ENCODE measurements around the gene BRCA1.

BRCA1 gene

GRCh38 chr17:43090022-43090421, 35.1 kb downstream of the BRCA1 start:
- Histone ChIP-seq H4K20me1 (ENCODE audit: insufficient read depth, low read length) (no peaks in the 10 kb centered on the region), H3K9ac (ENCODE audit: low read length) (no peak overlapping the region), H3K36me3 (replicated peaks; ENCODE audit: insufficient read depth, low read length) (no peaks in the 10 kb centered on the region), H3K27me3 (replicated peaks; ENCODE audit: insufficient read depth, low read length) (no peaks in the 10 kb centered on the region), H3K4me1 (ENCODE audit: low read length) (no peaks in the 10 kb centered on the region), H3K4me3 (ENCODE audit: low read length) (no peak overlapping the region), H3K79me2 (ENCODE audit: low read length) (no peaks in the 10 kb centered on the region), H3K27ac (ENCODE audit: low read length) (no peak overlapping the region), H2AFZ (ENCODE audit: low read length) (no peak overlapping the region), H3K9me2 (replicated peaks; ENCODE audit: insufficient read depth, low read length) (no peaks in the 10 kb centered on the region), H3K4me2 (ENCODE audit: low read depth, low read length) (no peak overlapping the region), H3F3A (ENCODE audit: insufficient read depth, low read length) (no peaks in the 10 kb centered on the region), H3K9me3 (replicated peaks; ENCODE audit: insufficient read depth, low read length) (no peaks in the 10 kb centered on the region)
- TF ChIP-seq CTCF (IDR thresholded peaks at IDR 0.05; ENCODE audit: low read length) (no peak), EZH2 (optimal IDR thresholded peaks at IDR 0.05; ENCODE audit: low read depth, low read length) (no peak), EZH2phosphoT487 (IDR thresholded peaks at IDR 0.05; ENCODE audit: low read length) (no peak)
- no peak for DNase-seq

GRCh38 chr17:43085474-43085873, 39.7 kb downstream of the BRCA1 start:
- Histone ChIP-seq H4K20me1 (ENCODE audit: insufficient read depth, low read length) (no peaks in the 10 kb centered on the region), H3K79me2 (ENCODE audit: low read length) (no peaks in the 10 kb centered on the region), H3K36me3 (replicated peaks; ENCODE audit: insufficient read depth, low read length) (peaks cover 9% of the 10 kb centered on the region; the same call in 1 of the 2 replicates), H3K4me2 (ENCODE audit: low read depth, low read length) (no peak overlapping the region), H2AFZ (ENCODE audit: low read length) (no peak overlapping the region), H3K9me3 (replicated peaks; ENCODE audit: insufficient read depth, low read length) (no peaks in the 10 kb centered on the region), H3F3A (ENCODE audit: insufficient read depth, low read length) (no peaks in the 10 kb centered on the region), H3K27ac (ENCODE audit: low read length) (no peak overlapping the region), H3K4me1 (ENCODE audit: low read length) (no peaks in the 10 kb centered on the region), H3K9me2 (replicated peaks; ENCODE audit: insufficient read depth, low read length) (no peaks in the 10 kb centered on the region), H3K27me3 (replicated peaks; ENCODE audit: insufficient read depth, low read length) (no peaks in the 10 kb centered on the region), H3K4me3 (ENCODE audit: low read length) (no peak overlapping the region), H3K9ac (ENCODE audit: low read length) (no peak overlapping the region)
- TF ChIP-seq EZH2 (optimal IDR thresholded peaks at IDR 0.05; ENCODE audit: low read depth, low read length): no peak
- DNase-seq: no peak

- Histone ChIP-seq H3K9me3 (replicated peaks; ENCODE audit: insufficient read depth, low read length) (no peaks in the 10 kb centered on the region), H3K9ac (ENCODE audit: low read length) (no peak overlapping the region), H3K36me3 (replicated peaks; ENCODE audit: insufficient read depth, low read length) (peaks cover 9% of the 10 kb centered on the region; the same call in 1 of the 2 replicates), H3K27ac (ENCODE audit: low read length) (no peak overlapping the region), H3K27me3 (replicated peaks; ENCODE audit: insufficient read depth, low read length) (no peaks in the 10 kb centered on the region), H3K79me2 (ENCODE audit: low read length) (no peaks in the 10 kb centered on the region), H4K20me1 (ENCODE audit: insufficient read depth, low read length) (no peaks in the 10 kb centered on the region), H3K9me2 (replicated peaks; ENCODE audit: insufficient read depth, low read length) (no peaks in the 10 kb centered on the region), H3K4me3 (ENCODE audit: low read length) (no peak overlapping the region), H2AFZ (ENCODE audit: low read length) (no peak overlapping the region), H3F3A (ENCODE audit: insufficient read depth, low read length) (no peaks in the 10 kb centered on the region; the same call in 1 of the 2 replicates), H3K4me2 (ENCODE audit: low read depth, low read length) (no peak overlapping the region), H3K4me1 (ENCODE audit: low read length) (no peaks in the 10 kb centered on the region)
- no peak for DNase-seq
- TF ChIP-seq CTCF (IDR thresholded peaks at IDR 0.05; ENCODE audit: low read length) (no peak), EZH2 (optimal IDR thresholded peaks at IDR 0.05; ENCODE audit: low read depth, low read length) (no peak), EZH2phosphoT487 (IDR thresholded peaks at IDR 0.05; ENCODE audit: low read length) (no peak)
These were observed 45.4 kb downstream of the BRCA1 start for GRCh38 chr17:43079641-43080302.

GRCh38 chr17:43074869-43075268, 50.3 kb downstream of the BRCA1 start:
- no peak overlapping the region for H3K4me3 ChIP-seq (ENCODE audit: low read length)
- no peak for TF ChIP-seq EZH2 (optimal IDR thresholded peaks at IDR 0.05; ENCODE audit: low read depth, low read length)
- TF ChIP-seq EZH2phosphoT487 (IDR thresholded peaks at IDR 0.05; ENCODE audit: low read length): no peak
- no peak for TF ChIP-seq CTCF (IDR thresholded peaks at IDR 0.05; ENCODE audit: low read length)
- H3K4me2 ChIP-seq (ENCODE audit: low read depth, low read length): no peak overlapping the region
- no peaks in the 10 kb centered on the region for H4K20me1 ChIP-seq (ENCODE audit: insufficient read depth, low read length)
- H3K36me3 ChIP-seq (replicated peaks; ENCODE audit: insufficient read depth, low read length): no peaks in the 10 kb centered on the region
- H3K9me2 ChIP-seq (replicated peaks; ENCODE audit: insufficient read depth, low read length): no peaks in the 10 kb centered on the region
- no peak overlapping the region for H3K9ac ChIP-seq (ENCODE audit: low read length)
- H2AFZ ChIP-seq (ENCODE audit: low read length): no peak overlapping the region
- H3F3A ChIP-seq (ENCODE audit: insufficient read depth, low read length): no peaks in the 10 kb centered on the region; the same call in 1 of the 2 replicates
- no peaks in the 10 kb centered on the region for H3K79me2 ChIP-seq (ENCODE audit: low read length)
- H3K27me3 ChIP-seq (replicated peaks; ENCODE audit: insufficient read depth, low read length): no peaks in the 10 kb centered on the region
- H3K27ac ChIP-seq (ENCODE audit: low read length): no peak overlapping the region
- no peaks in the 10 kb centered on the region for H3K4me1 ChIP-seq (ENCODE audit: low read length)
- no peak for DNase-seq
- H3K9me3 ChIP-seq (replicated peaks; ENCODE audit: insufficient read depth, low read length): no peaks in the 10 kb centered on the region
